ENCODE results near the gene SGPP1.

- no peak for TF ChIP-seq CTCF (IDR thresholded peaks at IDR 0.05)
- no peak for TF ChIP-seq POLR2A (IDR thresholded peaks at IDR 0.05)
- no peak for TF ChIP-seq EP300 (IDR thresholded peaks at IDR 0.05)
These were observed 36.8 kb upstream of the SGPP1 start for GRCh38 chr14:63764620-63765139.

All from upper lobe of left lung (tissue), 4 donors.